ENCODE data around the gene PLA2G4E. TPM values are rescaled to one million over a fixed set of nuclear protein-coding genes. Genes with fewer than 3 reads are reported as not detected.

The PLA2G4E gene
- total RNA-seq, 1 experiment from 2014 or later, result not detected

DNA sequence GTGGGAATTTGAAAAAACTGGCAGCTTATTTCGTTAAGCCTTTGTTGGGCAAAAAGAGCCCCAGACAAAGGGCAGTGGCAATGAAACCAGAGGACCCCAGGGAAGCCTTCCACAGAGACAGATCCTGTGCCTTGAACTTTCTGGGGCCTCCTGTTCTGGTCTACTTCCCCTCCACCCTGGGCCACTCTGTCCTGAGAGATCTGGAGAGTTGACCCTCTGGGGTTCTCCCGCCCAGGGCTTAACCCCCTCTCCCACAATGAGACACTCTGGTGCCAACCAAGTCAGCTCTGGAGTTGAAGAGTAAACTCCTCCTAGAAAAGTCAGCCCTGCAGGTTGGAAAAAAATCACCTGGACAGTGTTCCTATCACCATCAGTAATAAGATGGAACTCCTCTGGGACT lies 69.3 kb downstream of the PLA2G4E start:
- in situ Hi-C loops (cut with HindIII; ENCODE audit: low pct_unique_long_range_greater_than_20kb, low sequenced_read_pairs), result no loop called here

DNA sequence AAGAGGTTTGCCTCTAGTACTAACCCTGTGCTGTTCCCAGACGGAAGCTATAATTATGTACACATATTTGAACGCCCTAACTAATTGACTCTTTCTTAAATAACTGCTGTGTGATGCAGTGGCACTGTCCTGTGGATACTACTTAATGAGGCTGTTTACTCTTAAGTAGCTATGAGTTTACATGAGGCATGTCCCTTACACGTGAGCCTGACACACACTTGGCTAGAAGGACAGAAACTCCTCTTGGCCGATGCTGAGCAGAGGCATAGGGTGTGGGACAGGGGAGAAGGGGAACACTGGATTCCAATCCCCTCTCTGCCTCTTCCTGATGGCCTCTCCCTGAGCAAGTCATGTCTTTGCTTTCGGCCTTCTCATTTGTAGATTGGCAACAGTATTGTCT lies 70.4 kb downstream of the PLA2G4E start:
- in situ Hi-C loops (cut with HindIII; ENCODE audit: low pct_unique_long_range_greater_than_20kb, low sequenced_read_pairs), result no loop called here
- DNase-seq (ENCODE audit: low read depth), result no peak

More for the DNA sequence above, 69.3 kb downstream of the PLA2G4E start:
- no peak for DNase-seq (ENCODE audit: low read depth)

DNA sequence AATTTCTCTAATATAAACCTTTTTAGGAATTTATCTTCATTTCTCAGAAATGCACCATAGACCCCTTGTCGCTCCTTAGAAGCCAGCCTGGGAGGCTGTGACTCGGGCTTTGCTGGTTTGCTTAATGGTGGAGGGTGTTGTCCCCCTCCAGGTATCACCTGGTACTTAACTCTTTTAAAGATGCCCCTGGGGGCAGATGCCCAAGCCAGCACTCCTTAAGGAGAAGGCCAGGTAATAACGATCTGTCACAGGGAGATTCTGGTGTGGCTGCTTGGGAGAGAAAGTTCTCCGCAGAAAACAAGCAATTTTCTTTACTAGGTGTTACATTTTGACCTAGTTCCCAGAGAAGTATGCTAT lies 70.7 kb downstream of the PLA2G4E start:
- DNase-seq (ENCODE audit: low read depth), result no peak
- in situ Hi-C loops (cut with HindIII; ENCODE audit: low pct_unique_long_range_greater_than_20kb, low sequenced_read_pairs), result no loop called here

DNA sequence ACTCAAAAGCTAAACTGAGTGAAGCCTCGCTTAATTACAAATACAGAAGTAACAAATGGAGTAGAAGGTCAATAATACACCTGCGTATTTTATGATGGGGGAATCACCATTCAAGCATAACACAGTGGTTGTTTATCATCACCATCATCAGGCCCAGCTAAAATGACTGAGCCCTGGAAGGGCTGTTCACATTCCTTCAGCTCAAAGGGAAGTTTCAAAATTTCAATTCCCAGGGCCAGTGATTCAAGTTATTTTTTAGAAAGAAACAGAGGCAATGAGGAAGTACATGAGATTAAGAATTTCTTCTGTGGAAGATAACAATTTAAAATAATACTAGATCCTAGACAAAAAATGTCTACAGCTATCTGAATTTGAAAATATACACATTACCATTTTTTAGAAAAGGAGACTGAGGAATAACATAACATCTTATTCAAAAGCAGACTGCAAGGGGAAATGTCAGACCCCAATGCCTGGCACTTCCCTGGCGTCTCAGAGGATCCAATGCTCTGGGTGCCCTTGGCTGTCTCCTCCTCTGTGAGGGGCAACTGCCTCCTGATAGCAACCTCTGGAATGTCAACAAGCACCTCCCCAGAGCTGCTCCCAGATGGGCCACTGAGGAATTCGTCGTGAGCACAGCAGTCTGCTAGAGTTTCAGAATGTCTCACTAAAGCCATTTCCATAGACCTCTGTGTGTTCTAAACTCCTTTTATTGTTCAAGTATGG lies 71.3 kb downstream of the PLA2G4E start:
- DNase-seq (ENCODE audit: low read depth), result no peak

DNA sequence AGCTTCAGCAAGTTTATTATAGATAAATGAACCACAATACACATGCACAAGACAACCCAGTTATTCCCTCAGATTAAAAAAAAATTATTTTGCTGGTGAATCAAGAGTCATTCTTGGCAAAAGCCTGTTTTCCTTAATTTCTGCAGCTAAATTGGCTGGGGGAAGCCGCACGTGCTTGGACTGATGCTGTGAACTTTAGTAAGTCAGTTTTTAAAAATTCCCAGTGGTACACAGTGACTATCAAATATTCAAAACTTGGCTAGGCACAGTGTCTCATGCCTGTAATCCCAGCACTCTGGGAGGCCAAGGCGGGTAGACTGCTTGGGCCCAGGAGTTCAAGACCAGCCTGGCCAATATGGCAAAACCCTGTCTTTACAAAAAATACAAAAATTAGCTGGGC lies 72.4 kb downstream of the PLA2G4E start:
- no peak for DNase-seq (ENCODE audit: low read depth)
- in situ Hi-C loops (cut with HindIII; ENCODE audit: low pct_unique_long_range_greater_than_20kb, low sequenced_read_pairs), result no loop called here

More for the DNA sequence above, 71.3 kb downstream of the PLA2G4E start:
- in situ Hi-C loops (cut with HindIII; ENCODE audit: low pct_unique_long_range_greater_than_20kb, low sequenced_read_pairs), result no loop called here

DNA sequence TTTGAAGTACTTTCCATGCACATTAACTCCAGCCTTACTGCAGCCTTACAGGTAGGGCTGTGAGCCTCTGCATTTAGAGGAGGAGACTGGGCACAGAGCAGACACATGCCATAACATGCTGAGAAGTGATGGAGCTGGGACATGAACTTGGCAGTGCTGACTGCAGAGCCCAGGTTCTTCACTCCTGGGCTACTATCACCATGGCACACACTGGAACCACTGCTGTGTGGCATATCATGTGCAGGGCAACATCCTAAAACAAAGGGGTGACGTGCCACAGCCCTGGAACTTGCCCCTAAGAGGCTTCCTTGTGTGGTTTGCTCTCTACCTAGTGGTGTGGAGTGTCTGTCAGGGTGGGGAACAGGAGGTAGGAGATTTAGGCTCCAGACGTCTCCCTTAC lies 73.9 kb downstream of the PLA2G4E start:
- in situ Hi-C loops (cut with HindIII; ENCODE audit: low pct_unique_long_range_greater_than_20kb, low sequenced_read_pairs), result no loop called here
- no peak for DNase-seq (ENCODE audit: low read depth)

DNA sequence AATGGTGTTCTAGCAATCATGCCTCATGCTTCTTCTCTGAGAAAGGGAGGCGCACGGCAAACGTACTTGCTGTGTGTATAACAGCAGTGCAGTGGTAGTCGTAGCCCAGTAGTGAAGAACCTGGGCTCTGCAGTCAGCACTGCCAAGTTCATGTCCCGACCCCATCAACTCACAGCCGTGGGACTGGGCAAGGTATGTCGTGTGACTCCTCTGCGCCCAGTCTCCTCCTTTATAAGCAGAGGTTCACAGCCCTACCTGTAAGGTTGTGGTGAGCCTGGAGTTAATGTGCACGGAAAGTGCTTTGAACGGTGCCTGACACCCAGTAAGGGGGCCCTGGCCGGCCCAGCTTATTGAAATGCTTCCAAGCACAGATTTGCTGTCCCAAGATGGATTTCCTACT lies 75.1 kb downstream of the PLA2G4E start:
- no peak for DNase-seq (ENCODE audit: low read depth)
- in situ Hi-C loops (cut with HindIII; ENCODE audit: low pct_unique_long_range_greater_than_20kb, low sequenced_read_pairs), result no loop called here

DNA sequence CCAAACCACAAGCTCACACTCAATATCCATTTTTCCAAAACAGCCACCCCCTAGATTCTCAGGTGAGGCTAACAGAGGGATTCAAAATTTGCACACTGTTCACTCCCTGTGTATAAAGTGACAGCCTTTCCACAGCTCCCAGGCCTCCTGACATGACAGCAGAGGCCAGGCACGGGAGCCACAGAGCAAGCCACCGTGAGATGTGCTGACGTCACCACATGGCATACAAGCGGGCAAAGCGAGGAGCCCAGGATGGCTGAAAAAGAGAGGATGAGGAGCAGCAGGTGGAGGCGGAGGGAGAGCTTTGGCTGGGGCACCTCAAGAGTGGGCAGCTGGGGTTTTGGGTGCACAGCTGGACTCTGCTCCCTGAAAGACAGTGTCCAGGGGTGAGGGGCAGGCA lies 75.6 kb downstream of the PLA2G4E start:
- no peak for DNase-seq (ENCODE audit: low read depth)
- in situ Hi-C loops (cut with HindIII; ENCODE audit: low pct_unique_long_range_greater_than_20kb, low sequenced_read_pairs), result no loop called here

DNA sequence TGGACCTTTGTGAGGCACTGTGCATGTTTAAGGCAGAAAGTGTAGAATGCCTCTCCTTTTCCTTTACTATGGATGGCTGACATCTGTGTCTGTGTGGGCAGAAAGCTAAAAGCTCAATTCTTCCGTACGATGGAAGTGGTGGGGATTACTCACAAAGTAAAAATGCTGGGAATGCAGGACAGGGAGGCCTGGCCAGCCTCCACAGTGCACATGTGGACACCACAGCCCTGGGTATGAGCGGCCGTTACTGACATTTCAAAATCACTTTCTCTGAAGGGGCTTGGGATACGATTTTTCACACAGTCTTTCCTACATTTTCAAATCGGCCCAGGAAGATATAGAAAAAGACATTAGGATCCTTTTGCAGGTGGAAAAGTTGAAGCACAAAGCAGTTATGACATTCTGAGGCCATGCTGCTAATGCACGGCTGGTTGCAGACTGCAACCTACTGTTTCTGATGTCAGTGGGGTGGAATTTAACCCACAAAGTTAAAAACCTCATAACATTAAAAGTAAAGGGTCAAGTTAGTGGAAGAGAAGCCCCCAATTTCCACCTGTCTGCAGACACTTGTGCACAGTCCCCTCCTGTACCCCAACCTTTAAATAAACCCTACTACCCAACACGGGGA lies 76.4 kb downstream of the PLA2G4E start:
- in situ Hi-C loops (cut with HindIII; ENCODE audit: low pct_unique_long_range_greater_than_20kb, low sequenced_read_pairs), result no loop called here
- DNase-seq (ENCODE audit: low read depth), result peak; percentile 66

DNA sequence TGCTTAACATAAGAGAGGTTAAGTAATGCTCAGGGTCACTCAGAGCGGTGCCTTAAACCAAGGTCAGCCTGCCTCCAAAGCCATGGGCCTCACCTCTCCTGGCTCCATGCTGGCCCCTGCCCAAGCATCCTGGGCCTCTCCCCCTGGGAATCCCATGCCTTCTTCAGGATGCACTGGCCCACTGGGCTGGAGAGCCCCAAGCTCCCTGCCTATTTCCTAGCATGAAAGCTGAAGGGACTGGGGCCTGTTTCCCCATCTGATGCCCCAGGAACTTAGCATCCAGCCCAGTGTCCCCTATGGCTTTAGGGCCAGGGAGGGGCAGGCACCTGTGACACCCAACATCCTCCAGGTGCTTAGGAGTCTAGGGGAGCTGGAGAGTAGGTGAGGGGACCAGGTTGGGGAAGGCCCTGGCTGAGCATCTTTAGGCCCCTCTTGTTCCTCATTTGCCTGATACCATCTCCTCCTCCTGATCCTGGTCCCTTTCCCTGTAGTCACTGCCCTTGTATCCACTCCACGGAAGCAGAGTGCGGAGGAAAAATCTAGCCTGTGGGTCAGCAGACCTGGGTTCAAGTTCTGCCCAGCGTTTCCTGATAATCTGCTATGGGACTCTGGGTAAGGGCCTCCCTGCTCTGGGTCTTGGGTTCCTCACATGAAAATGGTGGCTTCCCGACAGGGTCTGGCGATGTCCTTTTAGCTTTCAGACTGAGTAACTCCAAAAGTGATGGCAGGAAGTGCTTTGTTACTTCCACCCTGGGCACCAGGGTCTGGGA lies 77.1 kb downstream of the PLA2G4E start:
- DNase-seq (ENCODE audit: low read depth), result no peak
- in situ Hi-C loops (cut with HindIII; ENCODE audit: low pct_unique_long_range_greater_than_20kb, low sequenced_read_pairs), result no loop called here

DNA sequence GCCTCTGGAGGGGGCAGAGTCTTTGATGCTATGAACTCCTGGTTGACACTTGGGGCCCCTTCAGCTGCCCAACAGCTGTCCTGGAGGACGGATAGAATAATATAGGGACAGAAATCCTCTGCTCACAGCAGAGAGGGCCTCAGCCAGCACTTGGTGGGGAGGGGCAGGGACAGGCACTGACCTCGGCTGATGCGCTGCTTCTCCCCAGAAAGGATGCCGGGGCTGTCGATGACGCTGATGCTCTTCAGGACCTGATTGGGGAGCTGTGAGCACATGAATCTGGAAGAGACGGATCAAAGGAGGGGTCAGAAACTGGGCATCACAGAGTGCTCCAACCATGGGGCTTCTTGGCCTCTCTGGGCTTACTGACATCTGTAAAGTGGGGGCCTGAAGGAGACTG lies 78.0 kb downstream of the PLA2G4E start:
- DNase-seq (ENCODE audit: low read depth), result no peak
- in situ Hi-C loops (cut with HindIII; ENCODE audit: low pct_unique_long_range_greater_than_20kb, low sequenced_read_pairs), result no loop called here

DNA sequence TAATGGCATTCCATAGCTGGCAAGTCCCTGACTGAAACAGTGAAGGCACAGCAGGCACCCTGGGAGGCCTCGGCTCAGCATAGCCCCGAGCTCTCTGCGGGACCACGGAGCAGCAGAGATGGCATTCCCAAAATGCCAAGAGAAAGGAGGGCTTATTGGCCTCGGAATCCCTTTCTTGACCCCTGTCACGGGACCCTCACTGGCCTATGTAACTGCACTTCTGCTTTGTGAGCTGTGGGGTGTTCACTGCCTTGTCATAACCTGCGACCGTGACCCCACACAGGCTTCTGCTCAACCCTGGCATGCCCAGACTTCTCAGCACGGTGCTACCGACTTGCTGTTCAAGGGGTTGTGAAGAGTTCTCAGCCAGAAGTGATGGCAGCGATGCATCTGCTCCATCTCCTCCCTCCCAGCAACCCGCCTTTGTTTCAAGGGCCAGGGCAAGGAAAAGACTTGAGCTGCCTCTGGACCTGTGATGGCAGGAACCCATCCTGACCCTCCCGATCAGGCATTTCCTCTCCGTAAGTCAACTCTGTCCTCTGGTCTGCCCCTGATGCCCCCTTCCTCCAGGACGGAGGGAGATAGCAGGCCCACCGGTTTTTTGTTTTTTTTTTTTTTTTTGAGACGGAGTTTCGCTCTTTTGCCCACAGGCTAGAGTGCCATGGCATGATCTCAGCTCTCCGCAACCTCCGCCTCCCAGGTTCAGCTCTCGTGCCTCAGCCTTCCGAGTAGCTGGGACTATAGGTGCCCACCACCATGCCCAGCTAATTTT lies 79.0 kb downstream of the PLA2G4E start:
- in situ Hi-C loops (cut with HindIII; ENCODE audit: low pct_unique_long_range_greater_than_20kb, low sequenced_read_pairs), result no loop called here
- no peak for DNase-seq (ENCODE audit: low read depth)

DNA sequence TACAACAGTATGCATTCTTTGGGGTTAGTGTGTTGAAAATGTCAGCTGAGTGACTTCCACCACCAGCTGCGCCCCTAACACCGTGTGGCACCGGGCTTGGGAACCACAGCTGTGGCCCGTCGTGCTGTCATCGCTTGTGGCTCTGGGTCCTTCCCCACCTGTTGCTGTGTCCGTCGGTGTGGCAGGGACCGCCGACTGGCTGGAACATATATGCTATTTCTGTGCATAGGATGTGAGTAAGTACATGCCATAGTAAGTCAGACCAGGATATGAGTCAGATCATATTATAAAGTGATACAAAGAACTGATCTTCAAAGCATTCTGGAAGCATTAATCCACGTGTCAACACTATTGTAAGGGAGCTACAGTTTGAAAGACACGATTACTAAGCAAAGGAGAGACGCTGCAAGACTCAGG lies 80.4 kb downstream of the PLA2G4E start:
- in situ Hi-C loops (cut with HindIII; ENCODE audit: low pct_unique_long_range_greater_than_20kb, low sequenced_read_pairs), result no loop called here
- no peak for DNase-seq (ENCODE audit: low read depth)

DNA sequence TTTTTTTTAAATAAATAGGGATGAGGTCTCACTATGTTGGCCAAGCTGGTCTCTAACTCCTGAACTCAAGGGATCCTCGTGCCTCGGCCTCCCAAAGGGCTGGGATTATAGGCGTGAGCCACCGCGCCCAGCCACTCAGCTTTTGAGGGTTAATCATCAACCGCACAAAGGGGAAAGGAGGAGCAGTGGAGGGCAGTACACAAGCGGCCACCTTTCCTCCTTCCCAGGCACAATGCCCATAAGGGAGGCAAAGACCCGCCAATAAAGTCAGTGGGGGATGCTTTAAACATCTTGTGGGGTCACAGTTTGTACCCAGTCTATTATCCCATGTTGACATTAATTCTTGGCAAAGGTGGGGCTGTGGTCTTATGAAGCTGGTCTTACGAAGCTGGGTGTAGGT lies 80.9 kb downstream of the PLA2G4E start:
- in situ Hi-C loops (cut with HindIII; ENCODE audit: low pct_unique_long_range_greater_than_20kb, low sequenced_read_pairs), result no loop called here
- DNase-seq (ENCODE audit: low read depth), result no peak

DNA sequence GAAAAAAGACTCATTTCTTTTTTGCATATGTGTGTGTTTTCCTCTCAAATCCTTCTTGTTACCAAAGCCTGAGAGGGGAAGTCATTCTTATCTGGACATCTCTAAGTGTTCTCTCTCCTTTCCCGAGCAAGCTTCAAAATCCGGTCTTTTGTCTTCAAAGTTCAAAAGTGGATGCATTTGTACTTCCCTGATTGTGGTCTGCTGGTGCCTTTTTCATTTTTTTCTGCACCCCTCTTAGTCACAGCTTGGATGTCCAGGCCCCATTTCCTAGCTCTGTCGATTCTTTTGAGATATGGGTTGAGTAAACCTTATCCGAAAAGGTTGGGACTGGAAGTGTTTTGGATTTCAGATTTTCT lies 83.3 kb downstream of the PLA2G4E start:
- no peak for DNase-seq (ENCODE audit: low read depth)

DNA sequence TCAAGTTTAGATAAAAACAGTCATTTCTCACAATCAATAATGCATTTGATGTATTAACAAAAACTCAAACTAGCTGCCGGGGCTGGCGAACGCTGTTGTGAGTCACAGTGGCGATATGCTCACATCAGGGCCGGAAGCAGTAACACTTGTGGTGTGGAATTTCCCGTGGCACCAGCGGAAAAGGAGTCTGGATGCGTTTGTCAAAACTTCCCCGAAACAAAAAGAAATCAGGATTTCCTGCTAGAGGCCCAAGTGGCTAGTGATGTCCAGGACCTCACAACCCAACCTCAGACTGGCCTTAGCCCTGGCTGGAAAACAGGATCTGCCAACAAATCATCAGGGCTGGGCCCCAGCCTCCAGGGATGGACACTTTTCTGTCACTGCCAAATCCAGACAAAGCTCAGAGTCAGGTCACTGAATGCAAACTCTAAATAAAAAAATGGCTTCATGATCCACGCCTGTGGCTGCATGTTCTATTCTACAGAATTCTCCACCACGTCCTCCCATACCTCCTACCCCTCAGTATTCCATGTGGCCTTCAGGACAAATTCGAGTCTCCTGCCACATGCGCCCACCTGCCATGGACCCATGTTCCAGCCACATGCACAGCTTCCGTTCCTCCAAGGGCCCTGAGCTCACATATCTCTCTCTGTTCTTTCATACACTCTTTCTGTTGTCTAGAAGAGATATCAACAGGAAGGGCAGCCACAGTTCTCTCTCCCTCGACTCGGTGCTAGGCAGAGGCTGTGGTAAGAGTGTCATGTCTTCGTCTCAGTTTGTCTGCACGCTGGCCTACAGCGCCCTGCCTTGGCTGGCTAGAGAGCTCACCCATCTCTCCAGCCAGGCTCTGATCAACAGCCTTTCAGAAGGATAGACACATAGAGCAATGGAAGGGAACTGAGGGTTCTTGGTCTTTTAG lies 83.9 kb downstream of the PLA2G4E start:
- no peak for DNase-seq (ENCODE audit: low read depth)

More for the DNA sequence above, 83.3 kb downstream of the PLA2G4E start:
- in situ Hi-C loops (cut with HindIII; ENCODE audit: low pct_unique_long_range_greater_than_20kb, low sequenced_read_pairs), result no loop called here

DNA sequence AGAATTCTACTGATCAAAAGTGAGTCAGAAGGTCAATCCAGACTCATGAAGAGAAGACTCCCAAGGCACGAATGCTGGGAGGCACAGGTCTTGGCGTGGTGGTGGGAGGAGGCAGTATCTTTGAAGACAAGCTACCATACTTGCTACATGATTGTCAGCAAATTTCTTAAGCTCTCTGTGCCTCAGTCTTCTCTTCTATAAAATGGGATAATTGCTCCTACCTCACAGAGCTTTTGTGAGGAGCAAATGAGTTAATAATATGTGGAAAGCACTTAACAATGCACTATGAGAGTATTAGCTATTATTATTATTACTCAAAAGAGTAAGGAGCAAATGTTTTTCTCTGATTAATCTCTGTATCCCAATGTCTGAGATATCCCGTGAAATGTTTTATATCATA lies 84.7 kb downstream of the PLA2G4E start:
- no peak for DNase-seq (ENCODE audit: low read depth)
- in situ Hi-C loops (cut with HindIII; ENCODE audit: low pct_unique_long_range_greater_than_20kb, low sequenced_read_pairs), result no loop called here

More for the DNA sequence above, 83.9 kb downstream of the PLA2G4E start:
- in situ Hi-C loops (cut with HindIII; ENCODE audit: low pct_unique_long_range_greater_than_20kb, low sequenced_read_pairs), result no loop called here

DNA sequence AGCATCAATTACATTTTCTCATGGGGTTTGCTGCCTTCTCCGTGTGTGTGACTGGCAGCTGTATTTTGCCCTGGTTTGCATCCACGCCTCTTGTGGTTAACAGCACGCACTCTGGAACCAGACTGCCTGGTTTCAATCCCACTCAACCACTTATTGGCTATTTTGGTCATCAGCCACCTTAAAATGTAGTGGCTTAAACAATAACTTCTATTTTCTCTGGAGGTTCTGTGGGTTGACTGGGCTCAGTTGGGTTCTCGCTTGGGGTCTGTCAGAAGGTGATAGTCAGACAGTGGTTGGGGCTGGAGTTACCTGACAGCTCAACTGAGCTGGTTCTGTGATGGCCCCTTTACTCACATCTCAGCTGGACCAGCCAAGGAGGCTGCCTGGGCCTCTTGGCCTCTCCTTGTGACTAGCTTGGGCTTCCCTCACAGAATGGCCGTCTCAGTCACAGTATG lies 85.2 kb downstream of the PLA2G4E start:
- in situ Hi-C loops (cut with HindIII; ENCODE audit: low pct_unique_long_range_greater_than_20kb, low sequenced_read_pairs), result no loop called here

More for the DNA sequence above, 85.2 kb downstream of the PLA2G4E start:
- no peak for DNase-seq (ENCODE audit: low read depth)

Measured in Caki2 (cell line).